Measurements from ENCODE around the gene TMEM63B.
A peak's percentile ranks its signal among the peaks of the same experiment; 100 is the strongest.
"Not testable (repeated sequence)": the region's sequence is repeated elsewhere in the genome, so short reads cannot be mapped to it uniquely, and the experiment has no call there.

The TMEM63B gene

DNA sequence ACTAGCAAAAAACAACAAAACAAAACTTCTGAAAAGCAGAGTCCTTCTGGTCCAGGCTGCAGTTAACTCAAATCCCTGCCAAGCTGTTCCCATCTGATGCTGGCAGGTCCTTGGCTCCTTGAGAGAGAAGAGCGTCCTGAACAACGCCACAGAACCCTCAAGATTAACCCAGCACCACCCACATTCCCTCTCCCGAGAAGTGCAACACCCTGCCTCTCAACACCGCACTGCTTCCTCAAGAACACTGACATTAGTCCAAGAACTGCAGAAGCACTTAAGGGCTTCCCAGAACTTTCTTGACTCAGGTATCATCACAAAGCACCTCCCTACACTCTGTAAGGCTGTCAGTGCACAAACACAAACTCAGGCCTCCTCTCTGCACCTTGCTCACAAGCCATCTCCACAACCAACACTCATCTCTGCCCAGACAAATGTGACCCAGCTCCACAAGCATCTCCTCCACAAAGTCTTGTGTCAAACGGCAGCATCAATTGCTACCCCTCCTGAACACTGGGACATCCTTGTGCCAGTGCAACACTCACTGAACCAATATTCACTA is 7.6 kb upstream of the TMEM63B start:
- DNase-seq: no peak

- DNase-seq: no peak
These were observed 6.5 kb upstream of the TMEM63B start for GRCh38 chr6:44120692-44121443.

GRCh38 chr6:44122801-44123200 is 4.6 kb upstream of the TMEM63B start:
- DNase-seq: no peak

DNA sequence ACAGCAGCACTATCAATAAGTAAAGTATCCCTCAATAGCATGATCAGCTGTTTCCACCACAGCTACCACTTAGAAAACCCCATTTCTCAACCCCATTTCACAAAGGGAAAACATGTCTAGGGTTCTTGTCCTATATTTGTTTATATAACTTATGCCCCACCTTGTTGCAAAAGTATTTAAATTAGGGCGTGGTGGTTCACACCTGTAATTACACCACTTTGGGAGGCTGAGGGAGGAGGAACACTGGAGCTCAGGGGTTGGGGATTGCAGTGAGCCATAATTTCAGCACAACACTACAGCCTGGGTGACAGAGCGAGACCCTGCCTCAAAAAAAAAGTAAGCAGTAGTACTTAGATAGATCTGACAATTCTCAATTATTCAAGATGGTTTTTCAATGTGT is 3.8 kb upstream of the TMEM63B start:
- DNase-seq: no peak

DNA sequence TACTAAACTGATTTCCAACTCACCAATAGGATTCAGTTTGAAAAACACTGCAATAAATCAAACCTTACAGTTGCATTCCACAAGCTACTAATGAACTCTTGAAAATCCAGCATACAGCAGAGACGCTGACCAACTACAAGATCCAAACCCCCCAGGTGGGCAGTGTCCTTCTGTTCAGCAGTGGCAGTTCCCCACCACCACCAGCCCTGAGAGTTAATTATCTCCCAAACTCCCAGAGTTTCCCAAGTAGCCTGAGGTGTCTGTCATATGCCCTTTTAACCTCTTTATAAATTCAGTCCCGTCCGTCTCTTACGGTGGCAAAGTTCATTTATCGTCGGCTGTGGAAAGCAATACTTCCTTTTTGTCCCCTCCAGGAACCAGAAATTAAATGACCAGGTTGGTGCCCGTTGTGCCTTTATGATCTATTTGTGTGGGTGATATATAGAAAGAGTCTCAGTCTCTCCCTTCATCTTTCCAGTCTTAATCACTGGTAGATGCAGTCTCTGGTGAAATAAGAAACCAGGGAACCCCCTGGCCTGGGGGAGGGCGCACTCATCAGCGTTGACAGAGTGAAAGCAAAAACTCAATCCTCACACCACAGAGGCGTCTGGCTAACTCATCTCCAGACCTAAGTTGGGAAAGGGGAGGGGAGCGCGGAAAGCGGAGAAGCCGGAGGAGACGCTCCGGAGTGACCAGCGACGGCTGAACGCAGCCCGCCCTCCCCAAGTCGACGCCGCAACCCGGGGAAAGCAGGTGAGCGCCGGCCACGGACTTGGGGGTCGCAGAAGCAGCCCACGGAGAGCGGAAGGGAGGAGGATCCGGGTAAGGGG is 819 bp upstream of the TMEM63B start:
- DNase-seq: peak; percentile 77 to 80

DNA sequence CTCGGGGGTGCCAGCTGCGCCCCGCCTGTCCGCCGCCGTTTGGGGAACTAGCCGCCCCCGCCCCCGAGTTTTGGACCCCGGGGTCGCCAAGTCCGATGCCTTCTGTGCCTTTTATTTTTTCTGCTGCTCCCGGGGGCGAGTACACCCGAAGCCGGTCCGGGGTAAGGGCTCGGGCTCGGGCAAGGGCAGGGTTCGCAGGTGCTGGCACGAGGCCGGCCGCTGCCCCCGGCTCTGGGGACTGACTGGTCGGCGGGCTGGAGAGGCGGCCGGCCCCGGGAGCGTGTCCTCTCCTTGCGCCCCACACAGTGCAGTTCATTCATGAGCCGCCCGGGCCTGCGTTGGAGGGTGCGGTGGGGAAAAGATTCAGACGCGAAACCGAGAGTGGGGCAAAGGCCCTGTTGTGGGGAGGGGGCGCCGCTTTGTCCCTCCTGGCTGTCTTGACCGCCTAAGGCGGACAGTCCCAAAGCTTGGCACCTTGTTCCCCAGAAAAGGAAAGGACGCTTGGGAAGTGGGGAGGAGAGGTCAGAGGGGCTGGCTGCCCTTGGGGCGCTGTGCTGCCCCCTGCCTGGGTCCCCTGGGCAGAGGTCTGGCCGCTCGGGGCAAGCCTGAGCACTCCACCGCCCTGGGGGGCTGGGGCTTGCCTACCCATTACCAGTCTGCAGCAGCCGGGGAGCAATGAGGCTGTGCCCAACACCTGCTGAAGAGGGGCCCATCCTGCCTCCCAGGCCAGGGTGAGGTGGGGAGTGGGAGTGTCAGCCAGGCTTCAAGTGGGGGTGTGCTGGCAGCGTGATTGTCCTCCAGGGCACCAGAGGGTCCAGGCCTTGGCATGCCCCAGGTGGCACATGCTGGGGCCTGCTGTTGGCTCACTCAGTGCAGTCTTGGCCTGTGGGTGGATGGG is 915 bp downstream of the TMEM63B start:
- DNase-seq: peak in 1 of 2 donors; percentile 20

DNA sequence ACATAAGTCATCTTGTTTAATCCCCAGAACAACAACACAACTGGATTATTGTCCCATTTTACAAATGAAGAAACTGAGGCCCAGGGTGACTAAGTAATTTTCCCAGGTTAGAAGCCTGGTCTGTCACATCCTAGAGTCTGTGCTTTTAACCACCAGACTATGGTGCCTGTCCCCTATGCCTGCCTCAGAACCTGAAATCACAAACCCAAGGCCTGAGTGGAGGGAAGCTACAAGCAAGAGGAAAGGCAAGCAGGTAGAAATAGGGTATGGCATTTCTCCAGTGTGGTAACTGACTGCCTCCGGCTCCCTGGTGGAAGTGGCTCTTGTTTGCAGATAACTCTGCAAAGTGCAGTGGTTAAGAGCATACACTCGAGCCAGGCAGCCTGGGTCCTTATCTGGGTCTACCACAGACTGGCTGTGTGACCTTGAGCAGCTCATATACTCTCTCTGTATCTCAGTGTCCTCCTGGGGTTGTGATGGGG is 2.5 kb downstream of the TMEM63B start:
- no peak for DNase-seq

DNA sequence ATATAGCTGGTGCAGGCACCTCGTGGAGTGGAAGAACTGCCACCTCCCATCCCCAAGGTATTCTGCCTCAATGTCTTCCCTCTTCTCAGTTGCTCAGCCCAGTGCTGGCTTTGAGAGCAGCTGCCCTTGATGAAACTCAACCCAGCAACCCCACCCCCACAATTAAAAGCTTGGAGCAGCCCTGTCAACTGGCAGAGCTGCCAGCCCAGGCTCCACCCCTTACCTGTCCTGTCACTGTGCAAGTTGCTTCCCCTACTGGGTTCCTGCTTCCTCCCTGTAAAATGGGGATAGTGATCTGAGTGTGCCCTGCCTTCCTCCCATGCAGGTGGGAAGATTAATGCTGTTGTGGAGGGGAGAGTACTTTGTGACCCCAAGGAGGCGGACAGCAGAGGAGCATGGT is 4.5 kb downstream of the TMEM63B start:
- DNase-seq: no peak

- no peak for DNase-seq
These were observed 5.1 kb downstream of the TMEM63B start for GRCh38 chr6:44132476-44132875.

DNA sequence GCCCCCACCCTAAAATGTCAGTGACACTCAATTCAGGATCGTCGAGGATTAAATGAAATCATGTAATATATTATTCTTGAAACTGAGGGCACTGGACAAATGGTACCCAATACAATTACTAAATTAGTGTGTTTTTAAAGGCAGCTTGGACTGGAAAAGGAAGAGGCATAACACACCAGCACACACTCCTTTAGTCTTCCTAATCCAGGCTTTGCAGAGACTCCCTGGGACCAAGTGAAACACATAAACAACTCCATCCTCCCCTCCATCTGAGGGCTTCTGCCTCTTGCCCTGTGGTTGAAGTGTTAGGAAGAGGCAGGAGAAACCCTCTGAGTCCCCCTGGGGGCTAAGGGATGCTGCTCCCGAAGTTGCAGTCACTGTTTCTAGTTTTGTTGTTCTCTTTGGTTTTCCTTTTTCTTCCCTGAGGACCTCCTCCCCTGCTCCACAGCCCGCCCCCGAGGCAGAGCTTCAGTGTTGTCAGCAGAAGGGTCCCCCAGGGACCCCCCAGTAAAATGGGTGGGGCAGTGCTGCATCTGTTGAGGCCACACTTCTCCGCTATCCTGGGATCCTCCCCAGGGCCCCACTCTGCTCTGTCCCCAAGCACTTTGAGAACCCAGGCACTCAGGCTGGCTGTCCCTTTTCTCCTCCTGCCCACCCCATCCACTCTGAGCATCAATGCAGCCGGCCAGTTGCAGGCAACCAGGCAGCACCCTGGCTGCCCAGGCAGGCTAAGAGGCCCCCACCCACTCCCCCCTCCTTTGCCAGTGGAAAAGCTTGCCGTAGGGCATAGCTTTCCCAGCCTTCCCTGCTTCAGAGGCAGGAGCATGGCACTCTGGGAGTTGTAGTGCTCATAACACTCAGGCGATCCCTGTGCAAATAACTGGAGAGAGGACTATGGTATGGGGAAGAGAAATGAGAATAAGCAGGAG is 5.9 kb downstream of the TMEM63B start:
- DNase-seq: no peak

DNA sequence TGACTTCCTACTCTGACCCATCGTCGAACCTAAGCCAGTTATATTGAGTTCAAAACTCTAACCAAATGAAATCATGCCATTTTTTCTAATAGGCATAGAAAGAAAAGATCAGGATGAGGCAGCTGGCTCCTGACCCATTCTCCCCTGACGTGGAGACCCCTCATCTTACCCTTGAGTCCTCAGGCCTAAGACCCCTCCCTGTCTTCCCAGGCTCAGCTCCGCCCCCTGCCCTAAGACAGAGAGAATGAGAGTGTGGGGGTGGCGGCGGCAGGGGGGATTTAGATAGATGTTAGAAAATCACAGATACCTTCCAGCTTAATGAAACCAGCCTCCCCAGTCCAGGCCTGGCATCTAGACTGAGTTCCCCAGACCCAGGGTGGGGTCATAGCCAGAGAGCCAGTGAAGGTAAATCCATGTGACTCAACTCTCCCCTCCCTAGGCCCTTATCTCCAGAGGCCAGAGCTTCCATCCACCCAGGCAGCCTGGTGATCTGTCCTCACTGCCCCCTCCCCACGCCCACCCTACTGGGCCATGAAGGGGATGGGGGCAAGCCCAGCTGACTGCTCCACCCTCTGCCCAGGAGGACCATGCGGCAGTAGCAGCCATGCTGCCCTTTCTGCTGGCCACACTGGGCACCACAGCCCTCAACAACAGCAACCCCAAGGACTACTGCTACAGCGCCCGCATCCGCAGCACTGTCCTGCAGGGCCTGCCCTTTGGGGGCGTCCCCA is 6.8 kb downstream of the TMEM63B start:
- no peak for DNase-seq

DNA sequence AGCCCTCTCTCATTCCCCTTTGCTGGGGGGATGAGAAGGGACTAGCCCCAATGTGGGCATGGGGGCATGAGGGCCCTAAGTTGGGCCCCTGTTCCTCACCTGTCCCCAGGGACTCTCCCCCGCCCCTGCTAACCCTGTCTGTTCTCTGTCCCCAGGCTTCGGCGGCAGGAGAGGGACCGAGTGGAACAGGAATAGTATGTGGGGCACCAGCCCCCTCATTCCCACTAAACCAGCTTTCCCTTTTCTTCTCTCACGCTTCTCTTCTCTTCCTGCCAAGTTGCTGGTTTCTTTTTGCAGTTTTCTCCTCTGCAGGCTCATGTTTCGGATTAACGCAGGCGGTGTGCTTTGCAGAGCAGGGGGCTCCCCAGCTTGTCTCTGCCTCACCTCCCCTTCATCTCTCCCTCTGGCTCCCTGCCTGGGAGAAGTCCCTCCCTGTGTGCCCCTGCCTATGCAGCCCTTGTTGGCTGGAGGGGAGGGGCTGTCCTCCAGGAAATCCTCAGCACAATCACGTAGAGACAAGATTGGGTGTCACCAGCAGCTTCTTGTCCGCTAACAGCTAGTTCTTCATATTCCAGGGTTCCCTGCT is 7.9 kb downstream of the TMEM63B start:
- DNase-seq: no peak

DNA sequence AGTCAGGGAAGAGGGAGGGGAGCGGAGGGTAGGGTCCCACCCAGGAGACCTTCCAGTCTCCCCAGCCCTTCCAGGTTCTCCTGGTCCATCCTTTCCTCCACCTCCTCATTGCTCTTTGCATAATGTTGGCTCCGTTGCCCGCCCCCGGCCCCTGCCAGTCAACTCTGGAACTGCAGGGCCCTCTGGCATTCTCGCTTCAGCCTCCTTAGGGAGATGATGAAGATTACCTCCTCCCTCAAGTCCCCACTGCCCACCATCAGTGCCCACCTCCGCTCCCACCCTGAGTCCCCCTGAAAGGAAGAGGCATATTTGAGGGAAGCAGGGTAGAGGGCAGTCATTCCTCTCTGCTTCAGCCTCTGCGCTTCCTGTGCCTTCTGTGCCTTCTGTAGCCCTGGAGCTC is 8.5 kb downstream of the TMEM63B start:
- no peak for DNase-seq

- DNase-seq: no peak
These were observed 11.5 kb downstream of the TMEM63B start for GRCh38 chr6:44138717-44139350.

DNA sequence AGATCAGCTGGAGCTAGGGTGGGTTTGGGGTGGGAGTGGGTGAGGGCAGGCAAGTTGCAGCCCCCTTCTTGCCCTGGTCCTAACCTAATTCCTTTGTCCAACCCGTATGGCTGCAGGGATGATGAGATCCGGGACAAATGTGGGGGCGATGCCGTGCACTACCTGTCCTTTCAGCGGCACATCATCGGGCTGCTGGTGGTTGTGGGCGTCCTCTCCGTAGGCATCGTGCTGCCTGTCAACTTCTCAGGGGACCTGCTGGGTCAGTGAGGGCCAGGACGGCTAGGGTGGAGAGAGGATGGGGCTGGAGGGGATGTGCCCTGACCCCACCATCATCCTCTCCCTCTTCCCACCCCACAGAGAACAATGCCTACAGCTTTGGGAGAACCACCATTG is 12.0 kb downstream of the TMEM63B start:
- no peak for DNase-seq

DNA sequence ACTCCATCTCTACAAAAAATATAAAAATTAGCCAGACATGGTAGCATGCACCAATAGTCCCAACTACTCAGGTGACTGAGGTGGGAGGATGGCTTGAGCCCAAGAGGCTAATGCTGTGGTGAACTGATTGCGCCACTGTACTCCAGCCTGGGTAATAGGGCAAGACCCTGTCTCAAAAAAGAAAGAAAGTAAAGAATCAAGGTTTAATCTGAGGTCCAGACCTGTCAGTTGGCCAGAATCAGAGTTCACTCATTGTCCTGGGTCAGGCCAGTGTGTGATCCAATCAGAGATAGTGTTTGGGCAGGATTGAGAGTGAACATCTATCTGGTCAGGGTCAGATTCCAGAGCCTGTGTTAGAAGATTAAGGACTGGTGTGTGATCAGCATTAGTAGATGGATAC is 15.5 kb downstream of the TMEM63B start:
- DNase-seq: no peak

DNA sequence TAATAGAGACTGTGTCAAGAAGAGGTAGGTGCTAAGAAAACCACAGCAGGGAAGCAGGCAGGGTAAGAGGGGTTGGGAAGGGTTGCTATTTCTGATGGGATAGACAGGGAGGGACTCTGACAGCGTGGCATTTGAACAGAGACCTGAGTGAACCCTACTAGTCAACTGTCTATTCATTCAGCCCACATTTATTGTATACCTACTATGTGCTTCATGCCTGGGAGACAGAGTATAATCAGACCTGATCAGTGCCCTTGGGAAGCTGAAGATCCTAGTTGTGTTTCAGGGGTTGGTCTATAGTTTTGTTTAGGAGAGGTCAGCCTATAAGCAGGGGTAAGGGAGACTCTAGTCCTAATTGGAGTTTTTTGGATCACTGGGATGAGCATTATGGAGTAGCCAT is 16.4 kb downstream of the TMEM63B start:
- no peak for DNase-seq

GRCh38 chr6:44144536-44144935 is 17.2 kb downstream of the TMEM63B start:
- not testable (repeated sequence) for DNase-seq

- DNase-seq: no peak
These were observed 18.5 kb downstream of the TMEM63B start for GRCh38 chr6:44145839-44146238.

DNA sequence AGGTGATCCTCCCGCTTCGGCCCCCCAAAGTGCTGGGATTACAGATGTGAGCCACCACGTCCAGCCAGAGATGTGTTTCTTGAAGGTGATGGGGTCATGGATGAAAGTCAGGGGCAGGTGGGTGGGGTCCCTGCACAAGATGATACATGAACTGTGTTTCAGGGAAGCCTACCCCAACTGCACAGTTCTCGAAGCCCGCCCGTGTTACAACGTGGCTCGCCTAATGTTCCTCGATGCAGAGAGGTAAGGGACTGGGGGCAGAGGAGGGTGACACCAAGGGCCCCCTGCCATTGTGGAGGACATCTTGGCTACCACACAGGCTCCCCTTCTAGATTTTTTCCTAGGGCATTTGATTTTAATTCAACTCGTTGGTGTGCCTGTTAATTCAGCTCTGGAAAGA is 19.3 kb downstream of the TMEM63B start:
- no peak for DNase-seq
